GM12878 (cell line): Measurements from ENCODE around the gene DDX24. TPM values are rescaled to one million over a fixed set of nuclear protein-coding genes. Genes with fewer than 3 reads are reported as not detected.

Source experiments
- CHD2 ChIP-seq: IDR thresholded peaks from 2 replicates; pipeline ENCODE4 v1.6.1; 2011; ENCODE audit warnings: low read depth, low read length, improper control_type of control experiment, borderline replicate concordance
- CHD4 ChIP-seq: fragments of 200-600 bp; sonication (generic); IDR thresholded peaks from 2 replicates; pipeline ENCODE4 v1.6.1; 2016; ENCODE audit warnings: mild to moderate bottlenecking
- E2F4 ChIP-seq: IDR thresholded peaks from 2 replicates; pipeline ENCODE4 v1.6.1; 2012; ENCODE audit warnings: low read depth, low read length, improper control_type of control experiment
- ELK1 ChIP-seq: IDR thresholded peaks from 2 replicates; pipeline ENCODE4 v1.6.1; 2012; ENCODE audit warnings: low read depth, low read length, improper control_type of control experiment
- EP300 ChIP-seq, 2 experiments: fragments of 150-350 bp in 1 of 2; IDR thresholded peaks; 2 replicates each; pipeline ENCODE4 v1.6.1; 2011 to 2012; ENCODE audit warnings: low read depth in 2 of 2, low read length in 2 of 2, borderline replicate concordance in 1 of 2, improper control_type of control experiment in 1 of 2, inconsistent platforms in 1 of 2; ENCODE audit not compliant: control insufficient read depth in 1 of 2
- FOXK2 ChIP-seq: fragments of 450-650 bp; IDR thresholded peaks from 2 replicates; pipeline ENCODE4 v1.6.1; 2017; ENCODE audit warnings: mild to moderate bottlenecking, moderate library complexity
- GATAD2B ChIP-seq: fragments of 450-650 bp; conservative IDR thresholded peaks from 2 replicates; pipeline ENCODE4 v1.6.1; 2017; ENCODE audit warnings: low read depth, mild to moderate bottlenecking, moderate library complexity
- HSF1 ChIP-seq: fragments of 150-350 bp; IDR thresholded peaks from 2 replicates; pipeline ENCODE4 v1.6.1; 2014; ENCODE audit warnings: mild to moderate bottlenecking, low read depth, low read length
- KDM1A ChIP-seq: fragments of 200-600 bp; sonication (generic); IDR thresholded peaks from 2 replicates; pipeline ENCODE4 v1.6.1; 2016; ENCODE audit warnings: borderline replicate concordance
- MLLT1 ChIP-seq: fragments of 450-650 bp; IDR thresholded peaks from 2 replicates; pipeline ENCODE4 v1.6.1; 2016; ENCODE audit warnings: mild to moderate bottlenecking
- NBN ChIP-seq: fragments of 450-650 bp; IDR thresholded peaks from 2 replicates; pipeline ENCODE4 v1.6.1; 2016
- PAX8 ChIP-seq: fragments of 450-650 bp; IDR thresholded peaks from 2 replicates; pipeline ENCODE4 v1.6.1; 2017; ENCODE audit warnings: mild to moderate bottlenecking, moderate library complexity
- PBX3 ChIP-seq: IDR thresholded peaks from 2 replicates; pipeline ENCODE4 v1.6.1; 2011; ENCODE audit warnings: mild to moderate bottlenecking, low read depth, low read length, moderate library complexity; ENCODE audit not compliant: insufficient replicate concordance
- PKNOX1 ChIP-seq: fragments of 450-650 bp; IDR thresholded peaks from 2 replicates; pipeline ENCODE4 v1.6.1; 2016; ENCODE audit warnings: mild to moderate bottlenecking
- RAD51 ChIP-seq: fragments of 450-650 bp; IDR thresholded peaks from 2 replicates; pipeline ENCODE4 v1.6.1; 2016; ENCODE audit warnings: moderate library complexity, mild to moderate bottlenecking, inconsistent platforms
- RBBP5 ChIP-seq: fragments of 200-600 bp; sonication (generic); conservative IDR thresholded peaks from 2 replicates; pipeline ENCODE4 v1.6.1; 2016
- SMAD5 ChIP-seq: IDR thresholded peaks from 2 replicates; pipeline ENCODE4 v1.6.1; 2016; ENCODE audit warnings: antibody characterized with exemption, low read depth
- SREBF1 ChIP-seq: IDR thresholded peaks from 2 replicates; pipeline ENCODE4 v1.6.1; 2012; ENCODE audit warnings: mild to moderate bottlenecking, low read length
- STAT1 ChIP-seq: fragments of 450-650 bp; conservative IDR thresholded peaks from 2 replicates; pipeline ENCODE4 v1.6.1; 2014; ENCODE audit warnings: antibody characterized with exemption, mild to moderate bottlenecking
- USF1 ChIP-seq: IDR thresholded peaks from 2 replicates; pipeline ENCODE4 v1.6.1; 2011; ENCODE audit warnings: borderline replicate concordance, low read depth, mild to moderate bottlenecking, moderate library complexity, mixed read lengths, low read length; ENCODE audit not compliant: insufficient read depth; ENCODE audit errors: extremely low read length
- ZNF274 ChIP-seq: IDR thresholded peaks from one replicate; pipeline ENCODE4 v1.8.0; 2011; ENCODE audit not compliant: insufficient read length, insufficient read depth
- ZZZ3 ChIP-seq: IDR thresholded peaks from 2 replicates; pipeline ENCODE4 v1.6.1; 2011; ENCODE audit warnings: low read depth; ENCODE audit not compliant: control insufficient read depth, insufficient read length
- polyA plus RNA-seq, 11 experiments: library from polyadenylated mRNA; depleted of rRNA in 4 of 11; unstranded in 6 of 11; stranded (reverse) in 5 of 11; fragments of >200 nt; fragmentation: Nextera tagmentation in 4 of 11; fragmentation: Illumina TruSeq in 1 of 11; extraction: Ambion mirVana in 4 of 11; extraction: Trizol in 1 of 11; gene quantifications; 1 replicate in 1 of 11; 2 replicates in 10 of 11; pipeline versions ENCODE4 v1.2.1 to v1.2.3, GENCODE V29; 2011 to 2016; ENCODE audit warnings: inconsistent platforms in 2 of 11, missing spikeins in 2 of 11, low read depth in 1 of 11
- total RNA-seq, 4 experiments: library from RNA; depleted of rRNA in 3 of 4; stranded (reverse); fragments of >200 nt in 3 of 4; fragmentation: Illumina TruSeq in 1 of 4; extraction: Trizol in 1 of 4; gene quantifications; 2 replicates each; pipeline versions ENCODE4 v1.2.1 to v1.2.3, GENCODE V29; 2013 to 2021

Gene DDX24
- total and polyA plus RNA-seq, 10 of the 15 experiments (the other 5 are each of a cell fraction or from before 2014, with no cell fraction given): 137 to 266 (median 184) TPM

- TF ChIP-seq PKNOX1 (no peak), HSF1 (no peak), MLLT1 (no peak), ELK1 (no peak), CHD4 (no peak), ZNF274 (no peak), ZZZ3 (no peak), NBN (0 out of 2 replicates have a peak, but pooled peaks have one; percentile 19), RBBP5 (no peak), USF1 (no peak), STAT1 (no peak), EP300 (IDR thresholded peaks at IDR 0.05; ENCODE audit: borderline replicate concordance in 1 of 2, control insufficient read depth in 1 of 2, low read depth in 2 of 2, low read length in 2 of 2) (peak in 1 of 2 experiments; percentile 60; a peak in 1 of 4 replicates), PBX3 (no peak), E2F4 (no peak), PAX8 (no peak), CHD2 (no peak; the same call in 1 of the 2 replicates), FOXK2 (no peak), KDM1A (no peak), GATAD2B (0 out of 2 replicates have a peak, but pooled peaks have one; percentile 10), SMAD5 (no peak), RAD51 (no peak), SREBF1 (no peak)
These were observed 69.2 kb downstream of the DDX24 start (continued) for GRCh38 chr14:94011795-94012194.
